Activated CD4-positive, CD25-positive, alpha-beta regulatory T cell treated with anti-CD3 and anti-CD28 coated beads, Interleukin-2, amount 50 U/mL, for 72 hours (primary cell): ENCODE data around the gene NOC4L.

ENCODE experiments used
- DNase-seq: peaks from one replicate; pipeline ENCODE4 v3.0.0; 2021

NOC4L gene

DNA sequence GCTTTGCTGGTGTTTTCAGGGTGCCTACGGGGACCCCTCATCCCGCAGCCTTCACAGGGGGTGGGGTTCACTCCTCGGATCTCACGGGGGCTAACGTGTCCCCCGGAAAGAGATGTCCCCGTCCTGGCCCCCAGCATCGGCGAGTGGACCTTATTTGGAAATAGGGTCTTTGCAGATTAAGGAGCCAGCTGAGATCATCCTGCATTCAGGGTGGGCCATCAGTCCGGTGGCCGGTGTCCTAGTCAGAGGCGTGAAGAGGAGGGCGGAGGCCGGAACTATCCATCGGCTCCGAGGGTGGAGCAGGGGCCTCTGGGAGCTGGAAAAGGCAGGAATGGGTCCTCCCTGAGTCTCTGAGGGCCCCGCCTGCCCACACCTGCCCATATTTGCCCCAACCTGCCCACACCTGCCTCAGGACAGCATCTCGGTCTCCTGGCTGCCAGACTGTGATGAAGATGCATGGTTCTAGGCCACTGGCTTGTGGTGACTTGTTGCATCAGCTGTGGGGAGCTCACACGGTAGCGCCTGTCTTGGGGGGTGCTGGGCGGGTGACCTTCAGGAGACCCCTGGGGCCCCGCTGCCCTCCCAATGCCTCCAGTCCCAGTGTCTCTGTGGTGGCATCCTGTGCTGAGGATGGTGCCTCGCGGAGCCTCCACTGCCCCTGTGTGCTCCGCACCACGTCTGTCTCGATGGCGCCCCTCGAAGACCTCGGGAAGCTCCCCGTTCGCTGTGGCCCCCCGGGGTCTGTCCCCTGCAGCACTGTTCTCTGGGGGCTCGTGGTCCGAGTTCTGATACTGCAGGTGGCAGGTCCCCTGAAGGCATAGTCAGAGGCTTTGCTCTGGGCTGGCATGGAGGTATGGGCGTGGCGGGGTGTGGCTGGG is 14.7 kb downstream of the NOC4L start:
- DNase-seq, result no peak

DNA sequence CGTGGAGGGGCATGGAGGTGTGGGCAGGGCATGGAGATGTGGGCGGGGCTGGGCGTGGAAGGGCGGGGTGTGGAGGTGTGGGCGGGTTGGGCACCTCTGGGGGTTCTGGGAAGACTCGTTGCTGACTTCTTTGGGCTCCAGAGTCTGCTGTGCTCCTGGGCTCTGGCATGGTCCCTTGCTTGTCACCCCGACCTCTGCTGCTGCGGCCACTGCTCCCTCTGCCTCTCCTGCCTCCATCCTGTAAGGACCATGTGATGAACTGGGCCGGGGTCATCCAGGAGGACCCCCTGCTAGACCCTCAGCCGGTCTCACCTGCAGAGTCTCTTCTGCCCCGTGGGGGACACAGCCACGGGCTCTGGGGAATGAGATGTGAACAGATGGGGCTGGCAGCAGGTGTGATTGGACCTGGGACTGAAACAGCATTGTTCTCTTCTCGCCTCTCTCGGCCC is 15.3 kb downstream of the NOC4L start:
- no peak for DNase-seq

DNA sequence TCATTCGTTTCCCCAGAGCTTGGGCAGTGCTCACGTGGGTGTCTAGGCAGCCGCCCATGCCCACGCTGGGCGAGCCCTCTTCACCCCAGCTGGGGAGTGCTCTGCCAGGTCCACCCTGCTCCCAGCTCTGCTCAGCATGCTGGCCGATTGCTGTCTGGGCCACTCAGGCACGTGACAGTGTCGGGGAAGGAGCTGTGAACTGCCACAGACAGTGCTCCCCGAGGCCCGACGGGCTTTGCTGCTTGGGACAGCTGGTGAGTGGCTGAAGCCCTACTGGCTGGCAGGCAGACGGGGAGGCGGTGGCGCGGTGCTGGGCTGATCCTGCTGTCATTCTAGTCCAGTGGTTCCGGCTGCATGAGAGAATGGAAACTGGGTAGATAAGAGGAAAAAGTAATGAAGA is 15.8 kb downstream of the NOC4L start:
- no peak for DNase-seq

- DNase-seq, result no peak
These were observed 16.4 kb downstream of the NOC4L start for GRCh38 chr12:132160601-132161035.

DNA sequence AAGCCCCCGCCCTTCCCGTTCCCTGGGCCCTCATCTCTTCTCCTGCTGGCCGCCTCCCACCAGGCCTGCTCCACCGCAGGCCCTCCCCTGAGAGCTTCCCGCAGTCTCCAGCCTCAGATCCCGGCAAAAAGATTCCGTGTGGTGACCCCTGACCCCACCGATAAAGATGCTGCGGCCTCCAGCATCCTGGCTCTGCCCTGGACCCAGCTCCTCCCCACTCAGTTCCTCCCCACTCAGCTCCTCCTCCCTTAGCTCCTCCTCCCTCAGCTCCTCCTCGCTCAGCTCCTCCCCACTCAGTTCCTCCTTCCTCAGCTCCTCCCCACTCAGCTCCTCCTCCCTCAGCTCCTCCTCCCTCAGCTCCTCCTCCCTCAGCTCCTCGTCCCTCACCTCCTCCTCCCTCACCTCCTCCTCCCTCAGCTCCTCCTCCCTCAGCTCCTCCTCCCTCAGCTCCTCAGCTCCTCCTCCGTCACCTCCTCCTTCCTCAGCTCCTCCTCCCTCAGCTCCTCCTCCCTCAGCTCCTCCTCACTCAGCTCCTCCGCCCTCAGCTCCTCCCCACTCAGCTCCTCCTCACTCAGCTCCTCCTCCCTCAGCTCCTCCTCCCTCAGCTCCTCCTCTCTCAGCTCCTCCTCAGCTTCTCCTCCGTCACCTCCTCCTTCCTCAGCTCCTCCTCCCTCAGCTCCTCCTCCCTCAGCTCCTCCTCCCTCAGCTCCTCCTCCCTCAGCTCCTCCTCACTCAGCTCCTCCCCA is 17.0 kb downstream of the NOC4L start:
- no peak for DNase-seq

DNA sequence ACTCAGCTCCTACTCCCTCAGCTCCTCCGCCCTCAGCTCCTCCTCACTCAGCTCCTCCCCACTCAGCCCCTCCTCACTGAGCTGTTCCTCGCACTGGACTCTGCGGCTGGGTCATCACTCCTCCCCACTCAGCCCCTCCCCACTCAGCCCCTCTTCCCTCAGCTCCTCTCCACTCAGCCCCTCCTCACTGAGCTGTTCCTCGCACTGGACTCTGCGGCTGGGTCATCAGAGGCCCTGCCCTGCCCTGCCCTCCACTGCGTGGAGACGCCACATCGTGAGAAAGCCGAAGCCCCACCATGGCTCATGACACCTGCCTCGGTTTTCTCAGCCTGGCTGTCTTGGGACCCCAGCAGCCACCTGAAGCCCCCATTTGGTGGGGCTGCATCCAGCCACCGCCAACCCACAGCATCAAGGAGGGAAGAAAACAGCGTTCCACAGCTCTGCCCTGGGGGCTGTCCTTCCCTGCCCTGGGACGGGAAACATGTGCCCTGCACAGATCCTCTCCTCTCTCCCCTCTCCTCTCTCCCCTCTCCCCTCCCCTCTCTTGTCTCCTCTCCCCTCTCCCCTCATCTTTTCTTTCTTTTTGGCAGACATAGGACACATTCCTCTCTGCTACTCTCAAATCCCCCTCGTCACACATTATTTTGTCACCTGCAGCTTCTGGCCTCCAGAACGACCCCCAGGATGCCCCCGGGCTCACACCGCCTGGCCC is 17.7 kb downstream of the NOC4L start:
- no peak for DNase-seq

GRCh38 chr12:132162508-132163031 is 18.3 kb downstream of the NOC4L start:
- DNase-seq, result no peak

GRCh38 chr12:132163041-132163910 is 19.0 kb downstream of the NOC4L start:
- no peak for DNase-seq

GRCh38 chr12:132163911-132164288 is 19.6 kb downstream of the NOC4L start:
- no peak for DNase-seq

DNA sequence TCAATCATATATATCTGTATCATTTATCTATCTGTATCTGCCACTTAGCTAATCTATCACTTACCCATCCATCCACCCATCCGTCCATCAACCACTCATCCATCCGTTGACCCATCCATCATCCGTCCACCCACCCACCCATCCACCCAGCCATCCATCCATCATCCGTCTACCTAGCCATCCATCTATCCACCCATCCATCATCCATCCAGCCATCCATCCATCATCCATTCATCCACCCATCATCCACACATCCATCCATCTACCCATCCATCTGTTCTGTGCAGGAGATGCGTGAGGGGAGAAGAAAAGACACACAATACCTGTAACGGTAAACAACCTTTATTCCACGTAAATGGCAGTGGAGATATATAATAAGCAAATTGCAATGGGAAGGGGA is 20.2 kb downstream of the NOC4L start:
- no peak for DNase-seq

DNA sequence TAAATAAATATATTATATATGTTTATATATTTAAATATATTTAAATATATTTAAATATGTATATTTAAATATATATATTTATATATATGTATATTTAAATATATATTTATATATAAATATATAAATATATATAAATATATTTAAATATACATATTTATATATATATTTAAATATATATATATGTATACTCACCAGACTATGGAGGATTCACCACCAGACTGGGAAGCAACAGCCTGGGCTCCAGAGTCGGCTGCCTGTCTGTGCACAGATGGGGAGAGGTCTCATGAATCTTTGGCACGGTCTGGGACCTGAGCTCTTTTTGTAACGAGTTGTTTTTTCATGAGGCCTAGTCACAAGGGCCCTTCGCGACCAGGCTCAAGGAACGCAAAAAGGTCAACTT is 21.3 kb downstream of the NOC4L start:
- no peak for DNase-seq

- no peak for DNase-seq
These were observed 21.8 kb downstream of the NOC4L start for GRCh38 chr12:132166093-132166492.

DNA sequence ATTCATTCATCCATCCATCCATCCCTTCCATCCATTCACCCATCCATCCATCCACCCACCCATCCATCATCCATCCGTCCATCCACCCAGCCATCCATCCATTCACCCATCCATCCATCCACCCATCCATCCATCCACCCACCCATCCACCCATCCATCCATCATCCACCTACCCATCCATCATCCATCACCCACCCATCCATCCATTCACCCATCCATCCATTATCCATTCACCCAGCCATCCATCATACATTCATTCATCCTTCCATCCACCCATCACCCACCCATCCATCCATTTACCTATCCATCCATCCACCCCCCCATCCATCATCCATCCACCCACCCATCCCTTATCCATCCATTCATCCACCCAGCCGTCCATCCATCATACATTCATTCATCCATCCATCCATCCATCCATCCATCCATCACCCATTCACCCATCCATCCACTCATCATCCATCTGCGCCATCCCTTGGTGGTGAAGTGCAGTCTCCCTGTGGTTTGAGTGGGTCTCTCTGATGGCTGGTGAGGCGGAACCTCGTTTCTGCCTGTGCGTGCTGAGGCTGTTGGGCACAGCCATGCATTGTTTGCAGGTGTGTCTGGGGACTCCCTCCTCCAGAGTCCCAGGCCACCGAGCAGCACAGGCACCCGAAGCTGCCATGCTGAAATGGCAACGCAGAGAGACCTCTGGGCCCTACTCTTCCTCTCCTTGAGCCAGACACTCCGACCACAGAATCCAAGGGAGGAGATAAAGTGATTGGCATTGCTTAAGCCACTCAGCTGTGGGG is 22.7 kb downstream of the NOC4L start:
- DNase-seq, result no peak

- no peak for DNase-seq
These were observed 23.5 kb downstream of the NOC4L start for GRCh38 chr12:132167611-132168310.

- DNase-seq, result no peak
These were observed 24.2 kb downstream of the NOC4L start for GRCh38 chr12:132168311-132169031.

DNA sequence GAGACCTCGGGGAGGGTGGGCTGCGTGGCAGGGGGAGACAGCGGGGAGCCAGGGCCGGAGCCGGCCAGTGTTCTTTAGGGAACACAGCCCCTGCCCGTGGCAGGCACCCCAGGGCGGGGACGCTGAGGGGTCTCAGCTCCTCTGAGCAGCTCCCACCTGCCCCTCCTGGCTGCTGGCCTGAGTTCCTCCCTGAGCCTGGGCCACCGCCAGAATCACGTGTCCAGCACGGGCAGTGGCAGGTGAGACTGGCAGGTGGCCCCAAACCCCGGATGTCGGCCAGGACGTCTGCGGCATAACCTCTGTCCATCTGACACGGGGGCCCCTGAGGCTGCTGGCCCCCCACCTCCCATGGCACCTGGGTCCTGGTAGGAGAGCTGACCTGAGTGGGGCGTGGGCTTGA is 25.1 kb downstream of the NOC4L start:
- DNase-seq, result no peak

DNA sequence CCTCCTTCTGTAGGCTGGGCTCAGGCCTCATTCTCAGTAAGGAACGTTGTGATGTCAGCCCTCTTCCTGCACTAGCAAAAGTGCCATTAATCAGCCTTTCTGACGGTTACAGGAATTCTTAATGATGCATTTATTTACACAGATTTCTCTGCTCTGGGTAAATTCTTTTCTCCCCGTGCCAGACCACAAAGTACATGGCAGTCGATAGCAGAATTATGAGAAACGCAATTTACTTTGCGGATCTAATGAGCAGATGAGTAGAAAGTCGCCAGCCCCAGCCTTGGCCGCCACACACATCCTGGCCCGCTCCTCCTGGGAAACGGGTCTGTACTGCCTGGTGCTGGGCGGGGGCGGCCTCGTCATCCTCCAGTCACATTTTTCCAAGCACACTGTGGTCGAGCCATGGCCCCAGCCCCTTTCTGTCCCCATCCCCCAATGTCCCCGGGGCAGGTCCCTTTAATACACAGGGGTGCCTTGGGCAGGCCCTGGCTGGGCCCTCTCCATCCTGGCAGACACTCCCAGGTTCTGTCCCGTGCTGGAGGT is 25.9 kb downstream of the NOC4L start:
- DNase-seq, result no peak

GRCh38 chr12:132170637-132171292 is 26.5 kb downstream of the NOC4L start:
- DNase-seq, result no peak

- no peak for DNase-seq
These were observed 27.2 kb downstream of the NOC4L start for GRCh38 chr12:132171293-132171967.
